ENCODE results near the gene RPL39L.

Gene RPL39L

GRCh38 chr3:187093320-187093719 lies 46.0 kb downstream of the RPL39L start:
- DNase-seq = no peak

- no peak for DNase-seq
Measured at GRCh38 chr3:187088701-187089100, 50.6 kb downstream of the RPL39L start.

- DNase-seq = no peak
Measured at GRCh38 chr3:187086831-187087230, 52.5 kb downstream of the RPL39L start.

- no peak for DNase-seq
Measured at GRCh38 chr3:187085933-187086332, 53.4 kb downstream of the RPL39L start.

- no peak for DNase-seq
Measured at GRCh38 chr3:187085021-187085666, 54.2 kb downstream of the RPL39L start.

GRCh38 chr3:187084580-187084979 lies 54.7 kb downstream of the RPL39L start:
- no peak for DNase-seq

GRCh38 chr3:187084126-187084525 lies 55.2 kb downstream of the RPL39L start:
- DNase-seq = no peak

- no peak for DNase-seq
Measured at GRCh38 chr3:187082758-187083375, 56.4 kb downstream of the RPL39L start.

- DNase-seq = no peak
Measured at GRCh38 chr3:187080799-187081450, 58.4 kb downstream of the RPL39L start.

- no peak for DNase-seq
Measured at GRCh38 chr3:187079090-187080022, 59.9 kb downstream of the RPL39L start.

- DNase-seq = no peak
Measured at GRCh38 chr3:187077537-187077936, 61.8 kb downstream of the RPL39L start.

GRCh38 chr3:187077085-187077484 lies 62.2 kb downstream of the RPL39L start:
- no peak for DNase-seq

GRCh38 chr3:187076297-187076696 lies 63.0 kb downstream of the RPL39L start:
- no peak for DNase-seq

- no peak for DNase-seq
Measured at GRCh38 chr3:187074846-187075245, 64.5 kb downstream of the RPL39L start.

GRCh38 chr3:187073581-187074098 lies 65.7 kb downstream of the RPL39L start:
- DNase-seq = no peak

- no peak for DNase-seq
Measured at GRCh38 chr3:187072511-187072910, 66.8 kb downstream of the RPL39L start.

- DNase-seq = no peak
Measured at GRCh38 chr3:187072102-187072501, 67.2 kb downstream of the RPL39L start.

Data from NCI-H1105 treated with DMSO at 0.1 percent for 48 hours (cell line).